ENCODE data around the gene DVL3.

GRCh38 chr3:184171562-184171961 is 16.4 kb downstream of the DVL3 start:
- TF ChIP-seq, protein P1, sequence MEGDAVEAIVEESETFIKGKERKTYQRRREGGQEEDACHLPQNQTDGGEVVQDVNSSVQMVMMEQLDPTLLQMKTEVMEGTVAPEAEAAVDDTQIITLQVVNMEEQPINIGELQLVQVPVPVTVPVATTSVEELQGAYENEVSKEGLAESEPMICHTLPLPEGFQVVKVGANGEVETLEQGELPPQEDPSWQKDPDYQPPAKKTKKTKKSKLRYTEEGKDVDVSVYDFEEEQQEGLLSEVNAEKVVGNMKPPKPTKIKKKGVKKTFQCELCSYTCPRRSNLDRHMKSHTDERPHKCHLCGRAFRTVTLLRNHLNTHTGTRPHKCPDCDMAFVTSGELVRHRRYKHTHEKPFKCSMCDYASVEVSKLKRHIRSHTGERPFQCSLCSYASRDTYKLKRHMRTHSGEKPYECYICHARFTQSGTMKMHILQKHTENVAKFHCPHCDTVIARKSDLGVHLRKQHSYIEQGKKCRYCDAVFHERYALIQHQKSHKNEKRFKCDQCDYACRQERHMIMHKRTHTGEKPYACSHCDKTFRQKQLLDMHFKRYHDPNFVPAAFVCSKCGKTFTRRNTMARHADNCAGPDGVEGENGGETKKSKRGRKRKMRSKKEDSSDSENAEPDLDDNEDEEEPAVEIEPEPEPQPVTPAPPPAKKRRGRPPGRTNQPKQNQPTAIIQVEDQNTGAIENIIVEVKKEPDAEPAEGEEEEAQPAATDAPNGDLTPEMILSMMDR (IDR thresholded peaks at IDR 0.05): no peak
- no peak for TF ChIP-seq POLR2A (IDR thresholded peaks at IDR 0.05)
- TF ChIP-seq POLR2AphosphoS5 (IDR thresholded peaks at IDR 0.05): no peak

All from breast epithelium (tissue), 3 donors.